OCI-LY1 (cell line): ENCODE data around the gene TPD52L1.

Source experiments
- H2AFZ ChIP-seq: fragments of 200-600 bp; sonication (generic), shearing (Covaris generic); 2 replicates; pipeline ENCODE4 v1.6.0; 2014; ENCODE audit warnings: antibody characterized with exemption, mild to moderate bottlenecking, low read length
- H3F3A ChIP-seq: fragments of 200-600 bp; sonication (generic), shearing (Covaris generic); 2 replicates; pipeline ENCODE4 v1.6.0; 2014; ENCODE audit warnings: mild to moderate bottlenecking, antibody characterized with exemption, low read length, moderate library complexity; ENCODE audit not compliant: insufficient read depth
- H3K27ac ChIP-seq: fragments of 200-600 bp; sonication (generic); 2 replicates; pipeline ENCODE4 v1.5.1; 2014; ENCODE audit warnings: low read length, mixed run types, mild to moderate bottlenecking, low read depth; ENCODE audit not compliant: poor library complexity, severe bottlenecking
- H3K27me3 ChIP-seq: fragments of 200-600 bp; sonication (generic); 2 replicates; pipeline ENCODE4 v1.6.0; 2014; ENCODE audit warnings: antibody characterized with exemption, mild to moderate bottlenecking, low read length, moderate library complexity; ENCODE audit not compliant: insufficient read depth
- H3K36me3 ChIP-seq: fragments of 200-600 bp; sonication (generic); 2 replicates; pipeline ENCODE4 v1.6.1; 2014; ENCODE audit warnings: mild to moderate bottlenecking, antibody characterized with exemption, low read length, moderate library complexity, mixed read lengths; ENCODE audit not compliant: insufficient read depth
- H3K4me1 ChIP-seq: fragments of 200-600 bp; sonication (generic); 2 replicates; pipeline ENCODE4 v1.5.1; 2014; ENCODE audit warnings: mild to moderate bottlenecking, low read length, moderate library complexity; ENCODE audit not compliant: insufficient read depth, severe bottlenecking
- H3K4me2 ChIP-seq: fragments of 200-600 bp; sonication (generic), shearing (Covaris generic); 2 replicates; pipeline ENCODE4 v1.6.1; 2014; ENCODE audit warnings: low read length
- H3K4me3 ChIP-seq: fragments of 200-600 bp; sonication (generic); 2 replicates; pipeline ENCODE4 v1.5.1; 2014; ENCODE audit warnings: low read length, low read depth, mild to moderate bottlenecking, mixed read lengths; ENCODE audit not compliant: poor library complexity, severe bottlenecking
- H3K79me2 ChIP-seq: fragments of 200-600 bp; shearing (Covaris generic); 2 replicates; pipeline ENCODE4 v1.6.1; 2016; ENCODE audit warnings: mixed run types, low read length, mixed read lengths; ENCODE audit not compliant: insufficient read depth
- H3K9ac ChIP-seq: fragments of 200-600 bp; sonication (generic), shearing (Covaris generic); 2 replicates; pipeline ENCODE4 v1.6.1; 2014; ENCODE audit warnings: mild to moderate bottlenecking, low read length, mixed read lengths
- H3K9me2 ChIP-seq: fragments of 200-600 bp; sonication (generic), shearing (Covaris generic); 2 replicates; pipeline ENCODE4 v1.6.1; 2014; ENCODE audit warnings: low read depth, mild to moderate bottlenecking, low read length, mixed read lengths
- H3K9me3 ChIP-seq: fragments of 200-600 bp; shearing (Covaris generic); 2 replicates; pipeline ENCODE4 v1.6.1; 2014; ENCODE audit warnings: low read length, mixed read lengths
- H4K20me1 ChIP-seq: fragments of 200-600 bp; sonication (generic), shearing (Covaris generic); 2 replicates; pipeline ENCODE4 v1.6.0; 2016; ENCODE audit warnings: mild to moderate bottlenecking, low read length; ENCODE audit not compliant: insufficient read depth
- CTCF ChIP-seq: fragments of 200-600 bp; sonication (generic), shearing (Covaris generic); IDR thresholded peaks from 2 replicates; pipeline ENCODE4 v1.5.1; 2017; ENCODE audit warnings: mild to moderate bottlenecking, antibody characterized with exemption, low read length, moderate library complexity, mixed read lengths
- EZH2 ChIP-seq: fragments of 200-600 bp; sonication (generic), shearing (Covaris generic); IDR thresholded peaks from 2 replicates; pipeline ENCODE4 v1.8.0; 2017; ENCODE audit warnings: borderline replicate concordance, mixed run types, mild to moderate bottlenecking, antibody characterized with exemption, low read length, moderate library complexity, mixed read lengths

TPD52L1 gene

GRCh38 chr6:125163811-125164210 is 10.2 kb downstream of the TPD52L1 start:
- no peaks in the 10 kb centered on the region for H3K79me2 ChIP-seq
- no peak overlapping the region for H3K4me3 ChIP-seq
- no peaks in the 10 kb centered on the region for H3K36me3 ChIP-seq
- H3F3A ChIP-seq, result no peaks in the 10 kb centered on the region
- H3K9me2 ChIP-seq, result no peaks in the 10 kb centered on the region
- no peaks in the 10 kb centered on the region for H3K9me3 ChIP-seq
- H3K4me1 ChIP-seq, result no peaks in the 10 kb centered on the region
- TF ChIP-seq EZH2, result no peak
- TF ChIP-seq CTCF, result no peak
- H3K27me3 ChIP-seq, result no peaks in the 10 kb centered on the region
- H4K20me1 ChIP-seq, result no peaks in the 10 kb centered on the region
- H3K9ac ChIP-seq, result no peak overlapping the region
- no peak overlapping the region for H3K27ac ChIP-seq
- H2AFZ ChIP-seq, result no peak overlapping the region
- H3K4me2 ChIP-seq, result no peak overlapping the region

- Histone ChIP-seq H3K9me3 (no peaks in the 10 kb centered on the region), H2AFZ (no peak overlapping the region), H3K79me2 (no peaks in the 10 kb centered on the region), H3F3A (no peaks in the 10 kb centered on the region), H3K27me3 (no peaks in the 10 kb centered on the region), H3K9me2 (no peaks in the 10 kb centered on the region), H3K9ac (no peak overlapping the region), H3K4me2 (no peak overlapping the region), H3K27ac (no peak overlapping the region), H3K4me3 (no peak overlapping the region), H3K4me1 (no peaks in the 10 kb centered on the region), H3K36me3 (no peaks in the 10 kb centered on the region), H4K20me1 (no peaks in the 10 kb centered on the region)
- no peak for TF ChIP-seq EZH2
- TF ChIP-seq CTCF, result no peak
These were observed 11.1 kb downstream of the TPD52L1 start for GRCh38 chr6:125164696-125165095.

GRCh38 chr6:125165256-125165655 is 11.7 kb downstream of the TPD52L1 start:
- no peaks in the 10 kb centered on the region for H3F3A ChIP-seq
- H3K4me2 ChIP-seq, result no peak overlapping the region
- H3K27me3 ChIP-seq, result no peaks in the 10 kb centered on the region
- H3K36me3 ChIP-seq, result no peaks in the 10 kb centered on the region
- H3K9ac ChIP-seq, result no peak overlapping the region
- H3K9me3 ChIP-seq, result no peaks in the 10 kb centered on the region
- no peaks in the 10 kb centered on the region for H4K20me1 ChIP-seq
- no peak overlapping the region for H3K4me3 ChIP-seq
- H3K9me2 ChIP-seq, result no peaks in the 10 kb centered on the region
- H3K27ac ChIP-seq, result no peak overlapping the region
- no peaks in the 10 kb centered on the region for H3K79me2 ChIP-seq
- no peak overlapping the region for H2AFZ ChIP-seq
- no peak for TF ChIP-seq CTCF
- no peak for TF ChIP-seq EZH2
- no peaks in the 10 kb centered on the region for H3K4me1 ChIP-seq
